SK-N-SH (cell line): ENCODE results near the gene LNP1.

Experiments
- EZH2phosphoT487 ChIP-seq: fragments of 200-600 bp; sonication (generic); IDR thresholded peaks from 2 replicates; pipeline ENCODE4 v1.6.1; 2017; ENCODE audit warnings: low read depth, mixed run types, mild to moderate bottlenecking, antibody characterized with exemption, moderate library complexity, borderline replicate concordance
- FOXJ3 ChIP-seq: sonication (generic); formaldehyde crosslinking; IDR thresholded peaks from 2 replicates; pipeline ENCODE4 v1.5.1; 2020; ENCODE audit warnings: mild to moderate bottlenecking, missing genetic modification reagents
- POLR2AphosphoS5 ChIP-seq: IDR thresholded peaks from 2 replicates; pipeline ENCODE4 v1.6.1; 2012; ENCODE audit warnings: low read depth, low read length
- RAD21 ChIP-seq: IDR thresholded peaks from 2 replicates; pipeline ENCODE4 v1.6.1; 2012; ENCODE audit warnings: mild to moderate bottlenecking, low read length
- RXRA ChIP-seq: IDR thresholded peaks from 2 replicates; pipeline ENCODE4 v1.4.0; 2012; ENCODE audit warnings: low read depth, mild to moderate bottlenecking, borderline replicate concordance
- TF ChIP-seq, protein P1 (sequence below): fragments of 200-600 bp; sonication (generic); IDR thresholded peaks from 2 replicates; pipeline ENCODE4 v1.6.1; 2017; ENCODE audit warnings: antibody characterized with exemption, mild to moderate bottlenecking, moderate library complexity
- TF ChIP-seq, protein P2 (sequence below): IDR thresholded peaks from 2 replicates; pipeline ENCODE4 v1.4.0; 2012; ENCODE audit warnings: low read depth, borderline replicate concordance
- TF ChIP-seq, protein P3 (sequence below): fragments of 150-350 bp; IDR thresholded peaks from 2 replicates; pipeline ENCODE4 v1.6.1; 2016; ENCODE audit warnings: mild to moderate bottlenecking, low read depth, low read length

DNA sequence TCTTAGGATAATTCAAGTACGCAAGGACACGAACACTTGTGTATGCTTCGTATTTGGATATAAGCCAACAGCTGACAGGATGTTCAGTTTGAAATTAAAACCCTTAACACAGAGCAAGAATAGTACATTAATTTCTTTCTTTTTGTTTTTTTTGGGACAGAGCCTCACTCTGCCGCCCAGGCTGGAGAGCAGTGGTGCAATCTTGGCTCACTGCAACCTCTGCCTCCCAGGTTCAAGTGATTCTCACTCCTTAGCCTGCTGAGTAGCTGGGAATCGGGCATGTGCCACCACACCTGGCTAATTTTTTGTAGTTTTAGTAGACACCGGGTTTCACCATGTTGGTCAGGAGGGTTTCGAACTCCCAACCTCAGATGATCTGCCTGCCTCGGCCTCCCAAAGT, 32.9 kb upstream of the LNP1 start:
- TF ChIP-seq POLR2AphosphoS5 (no peak), EZH2phosphoT487 (no peak), FOXJ3 (no peak), RXRA (no peak), RAD21 (no peak)
- TF ChIP-seq, protein P1, sequence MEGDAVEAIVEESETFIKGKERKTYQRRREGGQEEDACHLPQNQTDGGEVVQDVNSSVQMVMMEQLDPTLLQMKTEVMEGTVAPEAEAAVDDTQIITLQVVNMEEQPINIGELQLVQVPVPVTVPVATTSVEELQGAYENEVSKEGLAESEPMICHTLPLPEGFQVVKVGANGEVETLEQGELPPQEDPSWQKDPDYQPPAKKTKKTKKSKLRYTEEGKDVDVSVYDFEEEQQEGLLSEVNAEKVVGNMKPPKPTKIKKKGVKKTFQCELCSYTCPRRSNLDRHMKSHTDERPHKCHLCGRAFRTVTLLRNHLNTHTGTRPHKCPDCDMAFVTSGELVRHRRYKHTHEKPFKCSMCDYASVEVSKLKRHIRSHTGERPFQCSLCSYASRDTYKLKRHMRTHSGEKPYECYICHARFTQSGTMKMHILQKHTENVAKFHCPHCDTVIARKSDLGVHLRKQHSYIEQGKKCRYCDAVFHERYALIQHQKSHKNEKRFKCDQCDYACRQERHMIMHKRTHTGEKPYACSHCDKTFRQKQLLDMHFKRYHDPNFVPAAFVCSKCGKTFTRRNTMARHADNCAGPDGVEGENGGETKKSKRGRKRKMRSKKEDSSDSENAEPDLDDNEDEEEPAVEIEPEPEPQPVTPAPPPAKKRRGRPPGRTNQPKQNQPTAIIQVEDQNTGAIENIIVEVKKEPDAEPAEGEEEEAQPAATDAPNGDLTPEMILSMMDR: no peak
- TF ChIP-seq, protein P2, sequence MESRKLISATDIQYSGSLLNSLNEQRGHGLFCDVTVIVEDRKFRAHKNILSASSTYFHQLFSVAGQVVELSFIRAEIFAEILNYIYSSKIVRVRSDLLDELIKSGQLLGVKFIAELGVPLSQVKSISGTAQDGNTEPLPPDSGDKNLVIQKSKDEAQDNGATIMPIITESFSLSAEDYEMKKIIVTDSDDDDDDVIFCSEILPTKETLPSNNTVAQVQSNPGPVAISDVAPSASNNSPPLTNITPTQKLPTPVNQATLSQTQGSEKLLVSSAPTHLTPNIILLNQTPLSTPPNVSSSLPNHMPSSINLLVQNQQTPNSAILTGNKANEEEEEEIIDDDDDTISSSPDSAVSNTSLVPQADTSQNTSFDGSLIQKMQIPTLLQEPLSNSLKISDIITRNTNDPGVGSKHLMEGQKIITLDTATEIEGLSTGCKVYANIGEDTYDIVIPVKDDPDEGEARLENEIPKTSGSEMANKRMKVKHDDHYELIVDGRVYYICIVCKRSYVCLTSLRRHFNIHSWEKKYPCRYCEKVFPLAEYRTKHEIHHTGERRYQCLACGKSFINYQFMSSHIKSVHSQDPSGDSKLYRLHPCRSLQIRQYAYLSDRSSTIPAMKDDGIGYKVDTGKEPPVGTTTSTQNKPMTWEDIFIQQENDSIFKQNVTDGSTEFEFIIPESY: no peak
- TF ChIP-seq, protein P3, sequence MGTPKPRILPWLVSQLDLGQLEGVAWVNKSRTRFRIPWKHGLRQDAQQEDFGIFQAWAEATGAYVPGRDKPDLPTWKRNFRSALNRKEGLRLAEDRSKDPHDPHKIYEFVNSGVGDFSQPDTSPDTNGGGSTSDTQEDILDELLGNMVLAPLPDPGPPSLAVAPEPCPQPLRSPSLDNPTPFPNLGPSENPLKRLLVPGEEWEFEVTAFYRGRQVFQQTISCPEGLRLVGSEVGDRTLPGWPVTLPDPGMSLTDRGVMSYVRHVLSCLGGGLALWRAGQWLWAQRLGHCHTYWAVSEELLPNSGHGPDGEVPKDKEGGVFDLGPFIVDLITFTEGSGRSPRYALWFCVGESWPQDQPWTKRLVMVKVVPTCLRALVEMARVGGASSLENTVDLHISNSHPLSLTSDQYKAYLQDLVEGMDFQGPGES: no peak
